ENCODE measurements around the gene ADAMTS2.

GRCh38 chr5:179138568-179138925, 206.7 kb downstream of the ADAMTS2 start:
- TF ChIP-seq CTCF (conservative IDR thresholded peaks at IDR 0.05; ENCODE audit: low read depth, low read length) (no peak), POLR2A (IDR thresholded peaks at IDR 0.05; ENCODE audit: low read depth, low read length) (no peak), MAZ (IDR thresholded peaks at IDR 0.05; ENCODE audit: borderline replicate concordance, low read depth, low read length) (no peak), BHLHE40 (IDR thresholded peaks at IDR 0.05; ENCODE audit: low read depth, low read length) (no peak), RCOR1 (IDR thresholded peaks at IDR 0.05; ENCODE audit: insufficient replicate concordance, low read length) (no peak), USF2 (IDR thresholded peaks at IDR 0.05; ENCODE audit: low read depth, low read length) (no peak), MAFK (IDR thresholded peaks at IDR 0.05; ENCODE audit: low read depth, low read length) (no peak), RAD21 (IDR thresholded peaks at IDR 0.05; ENCODE audit: low read length) (no peak), FOS (IDR thresholded peaks at IDR 0.05; ENCODE audit: low read depth, low read length) (no peak), RFX5 (IDR thresholded peaks at IDR 0.05; ENCODE audit: low read depth, low read length) (no peak), CEBPB (IDR thresholded peaks at IDR 0.05; ENCODE audit: low read depth, low read length) (no peak), NFE2L2 (IDR thresholded peaks at IDR 0.05; ENCODE audit: low read depth, low read length) (no peak), CHD1 (IDR thresholded peaks at IDR 0.05; ENCODE audit: low read depth, low read length) (no peak), MXI1 (IDR thresholded peaks at IDR 0.05; ENCODE audit: borderline replicate concordance, low read depth, low read length) (no peak)
